Kidney epithelial cell (primary cell): ENCODE measurements around the gene DLAT. TPM values are rescaled to one million over a fixed set of nuclear protein-coding genes. Genes with fewer than 3 reads are reported as not detected.

ENCODE experiments used
- DNase-seq: peaks from one replicate; pipeline ENCODE4 v3.0.0-alpha.2; 2010; ENCODE audit warnings: low read depth
- H3K27me3 ChIP-seq: 2 replicates; pipeline ENCODE4 v1.6.0; 2011; ENCODE audit warnings: low read length; ENCODE audit not compliant: control insufficient read depth, insufficient read depth
- H3K36me3 ChIP-seq: 2 replicates; pipeline ENCODE4 v1.5.1; 2011; ENCODE audit warnings: low read length; ENCODE audit not compliant: control insufficient read depth, insufficient read depth
- H3K4me3 ChIP-seq: 2 replicates; pipeline ENCODE4 v1.5.1; 2011; ENCODE audit warnings: low read depth, mild to moderate bottlenecking, control low read depth, low read length
- total RNA-seq: library from RNA; depleted of rRNA; stranded (reverse); fragments of >200 nt; gene quantifications from 2 replicates; pipeline ENCODE4 v1.2.3, GENCODE V29; 2015
- TF ChIP-seq, protein P1 (sequence below): IDR thresholded peaks from 2 replicates; pipeline ENCODE4 v1.5.1; 2011; ENCODE audit warnings: mild to moderate bottlenecking, moderate library complexity, low read length, control low read depth, inconsistent platforms; ENCODE audit not compliant: insufficient read depth, poor library complexity, severe bottlenecking

The DLAT gene
- total RNA-seq, 1 donor from 2014 or later, result 33.4 TPM

DNA sequence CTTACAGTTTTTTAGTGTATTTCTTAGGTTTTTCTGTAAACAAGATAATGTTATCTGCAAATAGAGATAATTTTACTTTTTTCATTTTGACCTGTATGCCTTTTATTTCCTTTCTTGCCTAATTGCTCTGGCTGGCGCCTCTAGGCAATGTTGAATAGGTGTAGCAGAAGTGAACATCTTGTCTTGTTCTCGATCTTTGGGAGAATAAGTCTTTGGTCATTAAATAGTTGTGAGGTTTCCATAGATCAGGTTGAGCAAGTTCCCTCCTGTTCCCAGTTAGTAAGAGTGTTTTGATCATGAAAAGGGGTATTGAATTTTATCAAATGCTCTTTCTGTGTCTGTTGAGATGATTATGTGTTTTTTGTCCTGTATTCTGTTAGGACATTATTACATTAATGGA, 24.6 kb downstream of the DLAT start:
- Histone ChIP-seq H3K4me3 (no peak overlapping the region), H3K36me3 (no peaks in the 10 kb centered on the region), H3K27me3 (no peaks in the 10 kb centered on the region)
- DNase-seq, result no peak
- TF ChIP-seq, protein P1, sequence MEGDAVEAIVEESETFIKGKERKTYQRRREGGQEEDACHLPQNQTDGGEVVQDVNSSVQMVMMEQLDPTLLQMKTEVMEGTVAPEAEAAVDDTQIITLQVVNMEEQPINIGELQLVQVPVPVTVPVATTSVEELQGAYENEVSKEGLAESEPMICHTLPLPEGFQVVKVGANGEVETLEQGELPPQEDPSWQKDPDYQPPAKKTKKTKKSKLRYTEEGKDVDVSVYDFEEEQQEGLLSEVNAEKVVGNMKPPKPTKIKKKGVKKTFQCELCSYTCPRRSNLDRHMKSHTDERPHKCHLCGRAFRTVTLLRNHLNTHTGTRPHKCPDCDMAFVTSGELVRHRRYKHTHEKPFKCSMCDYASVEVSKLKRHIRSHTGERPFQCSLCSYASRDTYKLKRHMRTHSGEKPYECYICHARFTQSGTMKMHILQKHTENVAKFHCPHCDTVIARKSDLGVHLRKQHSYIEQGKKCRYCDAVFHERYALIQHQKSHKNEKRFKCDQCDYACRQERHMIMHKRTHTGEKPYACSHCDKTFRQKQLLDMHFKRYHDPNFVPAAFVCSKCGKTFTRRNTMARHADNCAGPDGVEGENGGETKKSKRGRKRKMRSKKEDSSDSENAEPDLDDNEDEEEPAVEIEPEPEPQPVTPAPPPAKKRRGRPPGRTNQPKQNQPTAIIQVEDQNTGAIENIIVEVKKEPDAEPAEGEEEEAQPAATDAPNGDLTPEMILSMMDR, result no peak

DNA sequence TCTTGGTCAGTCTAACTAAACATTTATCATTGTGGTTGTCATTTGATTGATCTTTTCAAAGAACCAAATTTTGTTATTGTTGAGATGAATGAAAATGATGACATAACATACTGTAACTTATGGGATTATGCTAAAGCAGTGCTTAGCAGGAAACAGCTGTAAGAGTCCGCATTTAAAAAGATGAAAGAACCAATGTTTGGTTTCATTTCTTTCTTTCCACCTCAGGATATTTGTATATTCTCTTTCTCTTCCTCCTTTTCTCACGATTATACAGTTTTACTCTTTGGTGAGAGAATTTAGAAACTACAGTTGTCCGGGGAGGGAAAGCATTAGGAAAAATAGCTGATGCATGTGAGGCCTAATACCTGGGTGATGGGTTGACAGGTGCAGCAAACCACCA, 25.5 kb downstream of the DLAT start:
- H3K36me3 ChIP-seq, result no peaks in the 10 kb centered on the region
- no peak for DNase-seq
- H3K4me3 ChIP-seq, result no peak overlapping the region
- TF ChIP-seq, protein P1, result no peak
- no peaks in the 10 kb centered on the region for H3K27me3 ChIP-seq

GRCh38 chr11:112051768-112052167, 26.6 kb downstream of the DLAT start:
- H3K27me3 ChIP-seq, result no peaks in the 10 kb centered on the region
- TF ChIP-seq, protein P1, result no peak
- DNase-seq, result no peak
- H3K36me3 ChIP-seq, result no peaks in the 10 kb centered on the region
- H3K4me3 ChIP-seq, result no peak overlapping the region

- no peak for DNase-seq
- H3K4me3 ChIP-seq, result no peak overlapping the region
- H3K36me3 ChIP-seq, result no peaks in the 10 kb centered on the region
- TF ChIP-seq, protein P1, result no peak
- H3K27me3 ChIP-seq, result no peaks in the 10 kb centered on the region
Observed at GRCh38 chr11:112057170-112057569, 32.0 kb downstream of the DLAT start.

GRCh38 chr11:112058103-112058502, 32.9 kb downstream of the DLAT start:
- Histone ChIP-seq H3K36me3 (no peaks in the 10 kb centered on the region), H3K4me3 (no peak overlapping the region), H3K27me3 (no peaks in the 10 kb centered on the region)
- TF ChIP-seq, protein P1, result no peak
- no peak for DNase-seq

DNA sequence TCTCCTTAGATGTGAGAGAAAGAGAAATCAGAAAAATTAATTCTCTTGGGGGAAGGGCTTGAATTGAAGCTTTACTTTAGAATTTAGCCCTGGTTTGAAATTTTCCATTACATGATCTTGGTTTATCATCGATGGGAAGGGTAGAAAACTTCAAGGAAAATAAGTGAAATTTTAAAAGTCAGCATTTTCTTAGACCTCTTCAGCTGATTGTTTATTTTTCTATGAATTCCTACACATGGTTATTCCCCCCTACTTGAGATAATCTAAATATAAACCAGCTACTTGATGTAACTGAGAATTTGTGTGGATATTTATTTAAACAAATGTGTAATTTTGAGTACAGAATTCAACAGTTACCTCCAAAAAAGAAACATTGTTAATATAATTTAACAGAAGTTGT, 37.7 kb downstream of the DLAT start:
- TF ChIP-seq, protein P1, result no peak
- DNase-seq, result no peak
- Histone ChIP-seq H3K27me3 (no peaks in the 10 kb centered on the region), H3K36me3 (no peaks in the 10 kb centered on the region), H3K4me3 (no peak overlapping the region)
